Measurements from ENCODE around the gene ILF3. TPM values are rescaled to one million over a fixed set of nuclear protein-coding genes. Genes with fewer than 3 reads are reported as not detected.

Gene ILF3
- total RNA-seq, 2 experiments from 2014 or later, result 308 to 553 TPM

DNA sequence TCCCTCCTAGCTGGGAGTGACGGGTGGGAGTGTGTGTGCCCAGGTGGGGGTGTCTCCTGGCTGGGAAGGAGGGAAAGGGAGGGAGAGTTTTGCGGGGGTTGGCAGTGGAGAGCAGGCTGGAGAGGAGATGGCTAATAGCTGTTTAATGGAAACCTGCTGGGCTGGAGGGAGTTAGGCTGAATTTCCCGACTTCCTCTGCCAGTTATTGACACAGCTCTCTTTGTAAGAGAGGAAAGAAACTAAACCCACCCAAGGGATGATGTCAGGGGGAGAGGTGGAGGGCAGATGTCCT lies 10.2 kb upstream of the ILF3 start:
- H2AFZ ChIP-seq (ENCODE audit: low read length), result no peak overlapping the region
- H3K36me3 ChIP-seq (ENCODE audit: insufficient read depth, low read length), result peaks cover 52% of the 10 kb centered on the region
- H3K4me2 ChIP-seq (ENCODE audit: low read length), result no peak overlapping the region
- H3K4me1 ChIP-seq (ENCODE audit: insufficient read depth, low read length, poor library complexity, severe bottlenecking), result peaks cover 13% of the 10 kb centered on the region
- TF ChIP-seq EZH2phosphoT487 (IDR thresholded peaks at IDR 0.05; ENCODE audit: borderline replicate concordance, low read depth, low read length), result no peak
- TF ChIP-seq, protein P1, sequence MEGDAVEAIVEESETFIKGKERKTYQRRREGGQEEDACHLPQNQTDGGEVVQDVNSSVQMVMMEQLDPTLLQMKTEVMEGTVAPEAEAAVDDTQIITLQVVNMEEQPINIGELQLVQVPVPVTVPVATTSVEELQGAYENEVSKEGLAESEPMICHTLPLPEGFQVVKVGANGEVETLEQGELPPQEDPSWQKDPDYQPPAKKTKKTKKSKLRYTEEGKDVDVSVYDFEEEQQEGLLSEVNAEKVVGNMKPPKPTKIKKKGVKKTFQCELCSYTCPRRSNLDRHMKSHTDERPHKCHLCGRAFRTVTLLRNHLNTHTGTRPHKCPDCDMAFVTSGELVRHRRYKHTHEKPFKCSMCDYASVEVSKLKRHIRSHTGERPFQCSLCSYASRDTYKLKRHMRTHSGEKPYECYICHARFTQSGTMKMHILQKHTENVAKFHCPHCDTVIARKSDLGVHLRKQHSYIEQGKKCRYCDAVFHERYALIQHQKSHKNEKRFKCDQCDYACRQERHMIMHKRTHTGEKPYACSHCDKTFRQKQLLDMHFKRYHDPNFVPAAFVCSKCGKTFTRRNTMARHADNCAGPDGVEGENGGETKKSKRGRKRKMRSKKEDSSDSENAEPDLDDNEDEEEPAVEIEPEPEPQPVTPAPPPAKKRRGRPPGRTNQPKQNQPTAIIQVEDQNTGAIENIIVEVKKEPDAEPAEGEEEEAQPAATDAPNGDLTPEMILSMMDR (conservative IDR thresholded peaks at IDR 0.05; ENCODE audit: low read length), result no peak
- intact Hi-C loops (cut with micrococcal nuclease; ENCODE audit: unreplicated experiment), result loop anchor here (1.0 to 2.0 kb wide), 2 partner anchors 55 to 63 kb away; no protein-coding TSS in a partner anchor
- H3K9me2 ChIP-seq (ENCODE audit: insufficient read depth, low read length), result no peaks in the 10 kb centered on the region
- no peaks in the 10 kb centered on the region for H3K9me3 ChIP-seq (ENCODE audit: low read length)
- no peaks in the 10 kb centered on the region for H4K20me1 ChIP-seq (ENCODE audit: insufficient read depth, low read length)
- H3K79me2 ChIP-seq (ENCODE audit: insufficient read depth, low read depth, low read length), result no peaks in the 10 kb centered on the region
- H3K27ac ChIP-seq (ENCODE audit: low read depth, low read length, poor library complexity, severe bottlenecking), result peak overlapping the region; percentile 18
- BruUV-seq (replicated peaks), result TSS peak; percentile 92
- CTCF ChIA-PET (ENCODE audit: unreplicated experiment), result interaction anchor here (1.1 to 5.1 kb wide), 2 partner anchors 39 to 63 kb away, joined by 3 to 39 read pairs; no protein-coding TSS in a partner anchor
- no peak overlapping the region for H3K4me3 ChIP-seq (ENCODE audit: low read depth, low read length, poor library complexity, severe bottlenecking)
- POLR2A ChIA-PET, result interaction anchor here (0.6 to 1.8 kb wide), 4 partner anchors 55 to 63 kb away, joined by 3 to 10 read pairs (median 4); no protein-coding TSS in a partner anchor
- DNase-seq (ENCODE audit: low spot score), result no peak

DNA sequence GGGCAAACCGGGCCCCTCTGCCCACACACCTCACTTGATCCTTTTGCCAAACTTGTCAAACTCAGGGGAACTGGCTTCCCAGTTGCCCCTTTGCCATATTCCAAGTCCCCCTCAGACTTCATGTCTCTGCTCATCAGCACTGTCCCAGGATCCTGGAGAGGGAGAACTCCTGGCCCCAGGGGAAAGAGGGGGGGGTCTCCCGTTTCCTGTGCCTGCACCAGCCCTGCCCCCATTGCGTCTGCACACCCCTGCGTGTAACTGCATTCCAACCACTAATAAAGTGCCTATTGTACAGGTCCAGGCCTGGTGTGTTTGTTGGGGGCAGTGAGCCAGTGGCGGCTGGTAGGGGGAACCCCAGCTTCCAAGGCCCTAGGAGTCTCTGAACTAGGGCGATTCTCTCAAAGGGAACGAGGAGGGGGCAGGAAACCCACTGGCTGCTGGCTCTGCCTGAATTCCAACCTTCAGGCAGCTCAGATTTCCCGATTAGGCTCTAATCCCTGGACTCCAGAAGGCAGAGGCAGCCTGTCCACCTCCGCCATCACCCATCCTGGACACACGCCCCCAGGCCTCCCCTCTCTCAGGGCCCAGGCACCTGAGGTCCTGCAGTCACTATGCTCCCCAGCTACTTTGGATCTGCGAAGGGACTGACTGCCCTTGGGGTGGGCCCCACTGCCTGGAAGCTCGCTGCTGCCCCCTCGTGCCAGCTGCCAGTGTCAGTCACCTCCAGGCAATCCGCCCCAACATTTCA lies 9.7 kb upstream of the ILF3 start:
- no peaks in the 10 kb centered on the region for H3K9me2 ChIP-seq (ENCODE audit: insufficient read depth, low read length)
- no peaks in the 10 kb centered on the region for H3K9me3 ChIP-seq (ENCODE audit: low read length)
- H2AFZ ChIP-seq (ENCODE audit: low read length), result no peak overlapping the region
- DNase-seq (ENCODE audit: low spot score), result peak; percentile 85
- peak overlapping the region; percentile 1; the same call in 1 of the 2 replicates for H3K4me2 ChIP-seq (ENCODE audit: low read length)
- CTCF ChIA-PET (ENCODE audit: unreplicated experiment), result interaction anchor here (1.1 to 5.1 kb wide), 2 partner anchors 39 to 63 kb away, joined by 3 to 39 read pairs; no protein-coding TSS in a partner anchor
- H3K4me3 ChIP-seq (ENCODE audit: low read depth, low read length, poor library complexity, severe bottlenecking), result no peak overlapping the region
- peaks cover 46% of the 10 kb centered on the region for H3K36me3 ChIP-seq (ENCODE audit: insufficient read depth, low read length)
- TF ChIP-seq, protein P1 (conservative IDR thresholded peaks at IDR 0.05; ENCODE audit: low read length), result peak; percentile 89
- TF ChIP-seq EZH2phosphoT487 (IDR thresholded peaks at IDR 0.05; ENCODE audit: borderline replicate concordance, low read depth, low read length), result no peak
- H4K20me1 ChIP-seq (ENCODE audit: insufficient read depth, low read length), result no peaks in the 10 kb centered on the region
- H3K79me2 ChIP-seq (ENCODE audit: insufficient read depth, low read depth, low read length), result no peaks in the 10 kb centered on the region
- peaks cover 13% of the 10 kb centered on the region for H3K4me1 ChIP-seq (ENCODE audit: insufficient read depth, low read length, poor library complexity, severe bottlenecking)
- H3K27ac ChIP-seq (ENCODE audit: low read depth, low read length, poor library complexity, severe bottlenecking), result peak overlapping the region; percentile 18
- intact Hi-C loops (cut with micrococcal nuclease; ENCODE audit: unreplicated experiment), result loop anchor here (1.0 to 2.0 kb wide), 2 partner anchors 54 to 63 kb away; no protein-coding TSS in a partner anchor
- BruUV-seq (replicated peaks), result no TSS peak
- POLR2A ChIA-PET, result interaction anchor here (0.6 to 1.8 kb wide), 4 partner anchors 55 to 64 kb away, joined by 3 to 10 read pairs (median 4); no protein-coding TSS in a partner anchor

Measured in OCI-LY7 (cell line).